Mesothelial cell of epicardium (in vitro differentiated cells): ENCODE results near the gene CTBP2. TPM values are rescaled to one million over a fixed set of nuclear protein-coding genes. Genes with fewer than 3 reads are reported as not detected.

Source experiments
- DNase-seq, 2 experiments: peaks; one replicate each; pipeline ENCODE4 v3.0.0; 2021; ENCODE audit warnings: low spot score in 2 of 2; ENCODE audit not compliant: unreplicated experiment in 2 of 2
- H3K27ac Mint-ChIP-seq: 2 replicates; pipeline ENCODE4 v1.8.0; 2021; ENCODE audit warnings: mixed read lengths
- H3K27me3 Mint-ChIP-seq: 2 replicates; pipeline ENCODE4 v1.8.0; 2021; ENCODE audit warnings: low read depth, mixed read lengths
- H3K36me3 Mint-ChIP-seq: 2 replicates; pipeline ENCODE4 v1.8.0; 2021; ENCODE audit warnings: mixed read lengths
- H3K4me1 Mint-ChIP-seq: 2 replicates; pipeline ENCODE4 v1.8.0; 2021; ENCODE audit warnings: mixed read lengths
- H3K4me3 Mint-ChIP-seq: 2 replicates; pipeline ENCODE4 v1.8.0; 2021; ENCODE audit warnings: mild to moderate bottlenecking, moderate library complexity, mixed read lengths
- H3K9me3 Mint-ChIP-seq: 2 replicates; pipeline ENCODE4 v1.8.0; 2021; ENCODE audit warnings: mixed read lengths
- total RNA-seq: library from RNA; stranded (reverse); gene quantifications from 3 replicates; pipeline ENCODE4 v1.2.1, GENCODE V29; 2021
- TF ChIP-seq, protein P1 (sequence below): fragments of 200-600 bp; sonication (generic); IDR thresholded peaks from one replicate; pipeline ENCODE4 v1.5.0; 2021; ENCODE audit warnings: antibody characterized with exemption; ENCODE audit not compliant: unreplicated experiment

CTBP2 gene
- total RNA-seq, 1 donor from 2014 or later, result 122 TPM

DNA sequence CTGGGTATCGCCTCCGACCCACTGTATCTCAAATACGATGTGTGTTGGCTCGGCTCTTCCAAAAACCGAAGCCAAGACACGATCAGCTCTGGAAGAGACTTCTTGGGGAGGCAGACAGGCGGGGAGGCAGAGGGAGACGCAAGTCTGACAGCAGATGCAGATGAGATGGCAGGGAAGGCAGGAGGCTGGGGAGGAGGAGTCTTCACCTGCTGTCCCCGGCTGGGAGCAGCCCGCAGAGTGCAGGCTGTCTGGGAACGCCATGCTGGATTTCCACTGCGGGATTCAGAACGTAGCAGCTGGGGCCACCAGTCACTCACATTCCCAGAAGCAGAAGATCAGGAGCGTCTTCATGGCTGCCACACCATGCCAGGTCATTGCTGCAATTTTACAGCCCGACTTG lies 29.4 kb downstream of the CTBP2 start:
- TF ChIP-seq, protein P1, sequence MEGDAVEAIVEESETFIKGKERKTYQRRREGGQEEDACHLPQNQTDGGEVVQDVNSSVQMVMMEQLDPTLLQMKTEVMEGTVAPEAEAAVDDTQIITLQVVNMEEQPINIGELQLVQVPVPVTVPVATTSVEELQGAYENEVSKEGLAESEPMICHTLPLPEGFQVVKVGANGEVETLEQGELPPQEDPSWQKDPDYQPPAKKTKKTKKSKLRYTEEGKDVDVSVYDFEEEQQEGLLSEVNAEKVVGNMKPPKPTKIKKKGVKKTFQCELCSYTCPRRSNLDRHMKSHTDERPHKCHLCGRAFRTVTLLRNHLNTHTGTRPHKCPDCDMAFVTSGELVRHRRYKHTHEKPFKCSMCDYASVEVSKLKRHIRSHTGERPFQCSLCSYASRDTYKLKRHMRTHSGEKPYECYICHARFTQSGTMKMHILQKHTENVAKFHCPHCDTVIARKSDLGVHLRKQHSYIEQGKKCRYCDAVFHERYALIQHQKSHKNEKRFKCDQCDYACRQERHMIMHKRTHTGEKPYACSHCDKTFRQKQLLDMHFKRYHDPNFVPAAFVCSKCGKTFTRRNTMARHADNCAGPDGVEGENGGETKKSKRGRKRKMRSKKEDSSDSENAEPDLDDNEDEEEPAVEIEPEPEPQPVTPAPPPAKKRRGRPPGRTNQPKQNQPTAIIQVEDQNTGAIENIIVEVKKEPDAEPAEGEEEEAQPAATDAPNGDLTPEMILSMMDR, result no peak
- no peaks in the 10 kb centered on the region for H3K9me3 Mint-ChIP-seq
- no peak for DNase-seq
- no peaks in the 10 kb centered on the region for H3K27me3 Mint-ChIP-seq
- H3K4me3 Mint-ChIP-seq, result no peak overlapping the region
- H3K36me3 Mint-ChIP-seq, result peaks cover 41% of the 10 kb centered on the region
- H3K4me1 Mint-ChIP-seq, result peaks cover 6% of the 10 kb centered on the region
- no peak overlapping the region for H3K27ac Mint-ChIP-seq

DNA sequence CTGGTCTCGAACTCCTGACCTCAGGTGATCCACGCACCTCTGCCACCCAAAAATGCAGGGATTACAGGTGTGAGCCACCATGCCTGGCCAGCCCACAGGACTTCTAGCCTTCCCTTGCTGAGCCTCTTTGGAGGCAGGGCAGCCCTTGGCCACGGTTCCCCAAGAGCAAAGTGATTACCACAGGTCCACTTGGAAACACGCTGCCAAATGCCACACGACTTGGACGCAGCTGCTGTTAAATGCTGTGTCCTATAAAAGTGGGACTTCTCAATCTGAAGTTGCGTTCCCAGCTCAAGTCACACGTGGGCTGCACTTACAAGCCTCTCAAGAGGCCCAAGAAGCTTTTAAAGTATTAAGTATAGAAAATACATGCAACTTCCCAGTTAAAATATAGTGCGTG lies 30.1 kb downstream of the CTBP2 start:
- H3K9me3 Mint-ChIP-seq, result no peaks in the 10 kb centered on the region
- peaks cover 11% of the 10 kb centered on the region for H3K4me1 Mint-ChIP-seq
- H3K4me3 Mint-ChIP-seq, result no peak overlapping the region
- TF ChIP-seq, protein P1, result no peak
- no peak overlapping the region for H3K27ac Mint-ChIP-seq
- H3K36me3 Mint-ChIP-seq, result peaks cover 41% of the 10 kb centered on the region
- DNase-seq, result no peak
- H3K27me3 Mint-ChIP-seq, result no peaks in the 10 kb centered on the region

DNA sequence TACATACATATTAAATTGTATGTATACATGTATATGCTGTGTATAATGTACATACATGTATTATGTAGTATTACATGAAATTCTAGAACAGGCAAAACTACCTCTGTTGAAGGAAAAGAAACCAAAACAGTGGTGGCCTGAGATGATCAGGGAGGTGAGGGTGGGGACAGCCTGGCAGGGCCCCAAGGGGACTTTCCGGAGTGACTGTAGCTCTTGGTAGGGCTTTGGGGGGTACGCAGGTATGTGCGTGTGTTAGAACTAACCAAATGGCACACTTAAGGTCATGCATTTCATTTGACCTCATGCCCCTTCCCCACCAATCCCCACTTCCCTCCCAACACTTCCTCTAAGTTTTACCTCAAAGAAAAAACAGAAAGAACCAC lies 31.3 kb downstream of the CTBP2 start:
- DNase-seq, result no peak
- no peak overlapping the region for H3K27ac Mint-ChIP-seq
- TF ChIP-seq, protein P1, result no peak
- H3K36me3 Mint-ChIP-seq, result peaks cover 41% of the 10 kb centered on the region
- no peak overlapping the region for H3K4me3 Mint-ChIP-seq
- no peaks in the 10 kb centered on the region for H3K27me3 Mint-ChIP-seq
- H3K4me1 Mint-ChIP-seq, result peaks cover 19% of the 10 kb centered on the region
- H3K9me3 Mint-ChIP-seq, result no peaks in the 10 kb centered on the region

DNA sequence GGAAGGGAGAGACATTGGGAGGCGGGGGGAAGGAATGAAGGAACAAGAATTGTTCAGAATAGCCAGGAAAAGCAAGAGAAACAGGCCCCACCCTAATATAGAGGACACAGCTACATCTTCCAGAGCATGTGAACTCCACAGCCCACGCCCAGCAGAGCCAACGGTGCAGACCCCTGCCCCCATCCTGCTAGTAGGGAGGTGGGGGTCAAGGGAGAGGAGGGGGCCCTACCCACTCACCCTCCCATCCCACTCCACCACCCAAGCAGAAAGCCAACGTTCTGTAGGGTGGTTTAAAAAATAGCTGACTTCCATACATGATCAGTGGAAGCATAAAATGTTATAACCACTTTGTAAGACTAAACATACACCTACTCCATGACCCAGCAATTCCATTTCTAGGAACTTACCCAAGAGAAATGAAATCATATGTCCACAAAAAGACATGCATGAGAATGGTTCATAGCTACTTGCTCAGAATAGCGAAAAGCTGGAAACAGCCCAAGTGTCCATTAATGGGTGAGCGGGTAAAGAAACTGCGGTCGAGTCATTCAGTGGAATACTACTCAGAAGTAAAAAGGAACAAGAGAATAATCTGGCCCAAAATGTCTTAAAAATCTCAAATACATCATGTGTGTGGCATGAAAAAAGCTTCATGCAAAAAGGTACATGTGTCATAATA lies 31.8 kb downstream of the CTBP2 start:
- TF ChIP-seq, protein P1, result no peak
- Mint-ChIP-seq H3K4me3 (no peak overlapping the region), H3K36me3 (peaks cover 37% of the 10 kb centered on the region), H3K27ac (no peak overlapping the region), H3K27me3 (no peaks in the 10 kb centered on the region), H3K9me3 (no peaks in the 10 kb centered on the region), H3K4me1 (peaks cover 24% of the 10 kb centered on the region)
- DNase-seq, result no peak

DNA sequence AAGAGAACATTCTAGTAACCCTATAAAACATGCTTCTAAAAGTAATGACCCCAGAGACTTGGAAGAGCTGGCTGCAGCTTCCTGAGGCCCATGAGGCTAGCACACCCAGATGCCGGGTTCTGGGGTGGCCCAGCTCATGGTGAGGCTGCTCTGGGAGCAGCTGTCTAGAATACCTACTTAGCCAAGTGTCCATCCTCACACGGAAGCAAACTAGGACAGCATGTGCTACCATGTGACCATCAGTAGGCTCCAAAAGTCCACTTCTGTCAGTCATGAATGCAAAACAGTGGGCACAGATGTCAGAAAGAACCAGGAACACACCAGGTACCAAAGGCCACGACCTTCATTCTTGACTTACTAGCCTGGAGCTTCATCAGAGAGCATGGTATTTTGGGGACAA lies 32.4 kb downstream of the CTBP2 start:
- no peak for DNase-seq
- TF ChIP-seq, protein P1, result no peak
- Mint-ChIP-seq H3K4me3 (no peak overlapping the region), H3K9me3 (no peaks in the 10 kb centered on the region), H3K4me1 (peaks cover 26% of the 10 kb centered on the region), H3K27ac (no peak overlapping the region), H3K27me3 (no peaks in the 10 kb centered on the region), H3K36me3 (peaks cover 34% of the 10 kb centered on the region)

DNA sequence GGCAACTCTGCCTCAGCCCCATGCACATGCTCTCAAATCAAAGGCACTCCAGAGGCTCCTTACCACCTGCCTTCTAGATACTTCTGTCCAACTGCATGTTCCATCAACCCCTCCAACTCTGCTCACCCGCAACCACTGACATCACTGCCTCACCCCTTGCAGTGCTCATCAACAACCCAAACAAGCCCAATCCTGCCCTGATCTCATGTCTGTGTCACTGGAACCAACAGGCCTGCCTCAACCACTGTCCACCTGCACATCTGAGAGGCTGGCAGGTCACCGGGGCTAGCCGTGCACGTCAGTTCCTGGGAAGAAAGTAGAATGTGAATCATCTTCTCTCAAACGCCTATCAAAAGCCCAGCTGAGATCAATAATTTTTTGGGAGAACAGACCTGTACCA lies 33.3 kb downstream of the CTBP2 start:
- Mint-ChIP-seq H3K4me1 (peaks cover 26% of the 10 kb centered on the region), H3K36me3 (peaks cover 36% of the 10 kb centered on the region), H3K27ac (no peak overlapping the region), H3K9me3 (no peaks in the 10 kb centered on the region), H3K27me3 (no peaks in the 10 kb centered on the region), H3K4me3 (no peak overlapping the region)
- TF ChIP-seq, protein P1, result no peak
- no peak for DNase-seq
